Measurements from ENCODE around the gene KDM4F.
A peak's percentile ranks its signal among the peaks of the same experiment; 100 is the strongest.

KDM4F gene

DNA sequence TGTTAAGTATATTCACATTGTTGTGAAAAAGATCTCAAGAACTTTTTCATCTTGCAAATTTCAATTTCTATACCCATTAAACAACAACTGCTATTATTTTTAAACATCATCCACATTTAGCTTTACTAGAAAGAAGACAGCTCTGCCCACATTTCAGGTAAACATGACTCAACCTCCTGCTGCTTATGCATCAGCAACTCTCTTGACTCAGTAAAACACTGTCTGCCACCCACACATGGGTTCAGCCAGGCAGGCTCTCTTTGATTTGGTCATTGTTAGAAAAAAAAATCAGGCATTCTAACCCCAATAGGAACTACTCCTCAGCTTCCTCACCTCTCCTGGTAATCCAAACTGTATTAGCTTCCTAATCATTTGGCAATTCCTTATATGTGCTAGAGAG, 35.3 kb downstream of the KDM4F start:
- FAIRE-seq (peak; percentile 73), DNase-seq (ENCODE audit: insufficient read length) (no peak)
- no peak for TF ChIP-seq POLR2A (IDR thresholded peaks at IDR 0.05; ENCODE audit: low read depth, low read length)
- TF ChIP-seq TAF1 (IDR thresholded peaks at IDR 0.05; ENCODE audit: borderline replicate concordance, low read depth, low read length): no peak
- TF ChIP-seq POLR2AphosphoS5 (IDR thresholded peaks at IDR 0.05; ENCODE audit: low read depth, low read length): no peak

DNA sequence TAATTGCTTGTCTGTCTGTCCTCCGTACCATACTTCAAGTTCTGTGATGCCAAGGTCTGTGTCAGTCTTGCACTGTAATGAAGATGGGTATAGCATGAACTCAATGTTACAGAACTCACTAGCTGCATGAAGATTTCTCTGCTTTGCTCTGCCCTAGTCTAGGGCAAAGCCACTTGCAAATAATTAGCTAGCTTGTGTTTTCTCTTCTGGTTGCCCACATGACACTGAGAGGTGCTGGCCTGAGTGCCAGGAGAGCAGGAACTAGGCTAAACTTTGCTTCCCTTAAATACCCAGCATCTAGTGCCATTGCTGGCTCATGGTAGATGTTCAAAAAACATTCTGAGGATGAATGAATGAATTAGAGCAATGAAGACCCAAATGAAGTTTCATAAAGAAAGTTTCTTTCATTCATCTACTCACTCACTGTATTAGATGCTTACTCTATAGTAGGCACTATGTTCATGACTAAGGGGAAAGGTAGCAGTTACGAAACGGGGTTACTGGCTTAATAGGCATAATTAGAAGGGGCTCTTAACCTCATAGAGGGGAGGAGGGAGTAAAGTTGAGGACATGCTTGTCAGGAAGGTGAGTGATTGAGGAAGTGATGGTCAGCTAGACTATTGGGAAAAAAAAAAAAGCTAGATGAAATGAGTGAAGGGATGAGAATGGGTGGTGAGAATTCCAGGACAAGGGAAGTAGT, 36.0 kb downstream of the KDM4F start:
- TF ChIP-seq POLR2AphosphoS5 (IDR thresholded peaks at IDR 0.05; ENCODE audit: low read depth, low read length) (no peak), POLR2A (IDR thresholded peaks at IDR 0.05; ENCODE audit: low read depth, low read length) (no peak), TAF1 (IDR thresholded peaks at IDR 0.05; ENCODE audit: borderline replicate concordance, low read depth, low read length) (no peak)
- FAIRE-seq: no peak
- DNase-seq (ENCODE audit: insufficient read length): no peak

DNA sequence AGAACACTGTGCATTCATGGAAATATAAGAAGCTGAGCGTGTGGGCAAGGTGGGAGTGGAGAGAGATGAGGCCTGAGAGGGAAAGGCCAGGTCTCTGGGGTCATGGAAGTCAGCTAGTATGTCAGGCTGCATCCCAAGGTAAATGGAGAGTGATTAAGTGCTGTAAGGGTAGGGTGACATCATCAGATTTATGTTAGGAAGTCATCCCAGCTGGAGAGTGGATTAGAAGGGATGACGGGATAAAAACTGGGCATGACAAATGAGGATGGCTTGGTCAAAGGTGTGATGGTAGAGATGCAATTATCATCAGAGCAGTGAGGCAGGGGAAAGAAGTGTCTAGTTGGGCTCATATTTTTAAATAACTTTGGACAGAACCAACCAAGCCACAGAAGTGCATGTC, 36.9 kb downstream of the KDM4F start:
- TF ChIP-seq POLR2A (IDR thresholded peaks at IDR 0.05; ENCODE audit: low read depth, low read length) (no peak), POLR2AphosphoS5 (IDR thresholded peaks at IDR 0.05; ENCODE audit: low read depth, low read length) (no peak), TAF1 (IDR thresholded peaks at IDR 0.05; ENCODE audit: borderline replicate concordance, low read depth, low read length) (no peak)
- DNase-seq (ENCODE audit: insufficient read length): no peak
- FAIRE-seq: no peak

DNA sequence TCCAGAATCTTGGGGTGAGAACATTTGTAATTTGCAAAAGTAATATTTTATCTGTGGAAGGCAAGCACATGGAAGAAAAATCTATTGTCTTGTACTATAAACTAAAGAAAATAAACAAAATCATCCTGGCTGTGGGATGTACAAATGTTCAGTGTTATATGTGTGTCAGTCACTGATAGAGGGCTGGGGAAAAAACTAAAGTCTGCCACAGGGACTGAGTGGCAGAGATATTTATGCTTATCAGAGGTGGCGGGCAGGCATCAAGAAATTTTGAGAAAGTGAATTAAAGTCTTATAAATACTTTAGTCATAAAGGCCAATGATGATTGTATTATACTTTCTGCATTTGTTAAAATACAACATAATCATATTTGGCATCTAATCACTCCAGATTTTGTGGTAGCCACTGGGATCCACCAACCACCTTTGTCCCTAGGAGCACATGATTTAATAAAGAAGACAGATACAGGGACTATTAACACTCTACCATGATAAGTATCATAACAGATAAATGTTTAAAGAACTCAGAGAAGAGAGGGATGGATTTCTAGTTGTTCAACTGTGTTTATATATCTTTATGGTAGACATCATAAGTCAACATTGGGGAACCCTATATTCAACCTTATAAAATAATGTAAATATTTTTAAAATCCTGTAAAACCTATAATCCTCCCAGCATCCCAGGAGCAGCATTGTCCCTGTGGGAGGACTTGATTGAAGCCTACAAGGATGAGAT, 37.8 kb downstream of the KDM4F start:
- no peak for TF ChIP-seq POLR2AphosphoS5 (IDR thresholded peaks at IDR 0.05; ENCODE audit: low read depth, low read length)
- no peak for TF ChIP-seq POLR2A (IDR thresholded peaks at IDR 0.05; ENCODE audit: low read depth, low read length)
- no peak for TF ChIP-seq TAF1 (IDR thresholded peaks at IDR 0.05; ENCODE audit: borderline replicate concordance, low read depth, low read length)
- DNase-seq (ENCODE audit: insufficient read length) (no peak), FAIRE-seq (no peak)

DNA sequence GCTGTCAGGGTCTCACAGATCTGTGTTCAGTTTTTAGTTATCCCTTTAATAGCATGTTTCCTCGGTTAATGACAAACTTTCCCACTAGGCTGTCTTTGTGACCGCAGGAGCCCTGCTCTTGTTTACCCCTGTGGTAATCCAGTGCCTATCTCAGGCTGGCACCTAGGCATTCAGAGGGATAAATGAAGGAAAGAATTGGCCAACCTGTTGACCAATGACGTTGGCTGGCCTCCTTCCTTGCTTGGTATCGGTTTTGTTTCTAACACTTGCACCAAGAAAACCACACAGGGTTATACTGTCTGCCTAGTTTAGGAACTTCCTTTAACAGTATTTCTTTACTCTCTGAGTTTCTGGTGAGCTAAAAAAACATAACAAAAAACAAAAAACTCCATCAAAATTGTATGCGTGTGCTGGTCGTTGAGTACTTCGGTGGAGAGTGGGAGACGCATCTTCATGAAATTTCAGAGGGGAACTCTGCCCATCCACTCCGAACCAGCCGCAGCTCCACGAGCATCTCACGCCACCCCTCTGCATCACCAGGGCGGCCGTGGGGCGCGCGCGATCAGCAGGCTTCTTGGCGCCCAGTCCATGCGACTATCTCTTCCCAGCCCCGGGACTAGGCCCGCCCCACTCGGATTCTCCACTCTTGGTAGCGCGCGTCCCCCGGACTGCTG, 39.9 kb downstream of the KDM4F start:
- peak; percentile 86 for FAIRE-seq
- no peak for TF ChIP-seq TAF1 (IDR thresholded peaks at IDR 0.05; ENCODE audit: borderline replicate concordance, low read depth, low read length)
- no peak for TF ChIP-seq POLR2A (IDR thresholded peaks at IDR 0.05; ENCODE audit: low read depth, low read length)
- DNase-seq (ENCODE audit: insufficient read length): no peak

DNA sequence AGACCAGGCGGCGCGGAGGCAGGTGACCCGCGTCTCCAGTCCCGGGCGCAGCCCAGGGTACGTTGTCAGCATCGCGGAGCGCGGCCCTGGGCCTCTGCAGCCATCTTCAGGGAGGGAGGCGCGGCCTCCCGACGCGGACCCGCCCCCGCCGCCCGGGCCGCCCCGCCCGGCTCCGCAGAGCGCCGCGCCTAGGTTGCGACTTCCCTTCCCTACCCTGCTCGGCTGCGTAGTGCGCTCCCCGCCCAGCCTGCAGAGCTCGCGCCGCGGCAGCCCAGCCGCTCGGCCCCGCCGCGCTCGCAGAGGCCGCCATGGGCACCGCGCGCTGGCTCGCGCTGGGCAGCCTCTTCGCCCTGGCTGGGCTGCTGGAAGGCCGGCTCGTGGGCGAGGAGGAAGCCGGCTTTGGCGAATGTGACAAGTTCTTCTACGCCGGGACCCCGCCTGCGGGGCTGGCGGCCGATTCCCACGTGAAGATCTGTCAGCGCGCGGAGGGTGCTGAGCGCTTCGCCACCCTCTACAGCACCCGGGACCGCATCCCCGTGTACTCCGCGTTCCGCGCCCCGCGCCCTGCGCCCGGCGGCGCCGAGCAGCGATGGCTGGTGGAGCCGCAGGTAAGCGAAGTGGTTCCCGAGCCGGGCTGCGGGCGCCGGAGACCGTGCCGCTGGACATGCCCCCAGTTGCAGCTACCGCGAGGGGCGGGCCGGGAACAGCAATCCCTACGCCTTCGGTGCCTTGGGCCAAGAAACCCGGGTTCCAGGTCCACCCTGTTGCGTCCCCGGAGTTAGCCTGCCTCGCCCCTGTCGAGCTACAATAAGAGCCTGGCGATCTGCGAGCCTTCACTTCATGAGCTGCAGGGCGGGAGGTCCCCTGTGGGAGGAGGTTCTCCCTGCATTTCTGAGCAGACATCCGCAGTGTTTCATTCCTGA, 40.7 kb downstream of the KDM4F start, which contains the start of gene ENDOD1:
Gene ENDOD1, plus strand, starts transcription at position 227 of the 923 bp plus-strand sequence. Its CDS starts 82 bp downstream, at position 309.
- FAIRE-seq (peak; percentile 97), DNase-seq (ENCODE audit: insufficient read length) (peak; percentile 82)
- TF ChIP-seq POLR2A (IDR thresholded peaks at IDR 0.05; ENCODE audit: low read depth, low read length) (peak; percentile 86), TAF1 (IDR thresholded peaks at IDR 0.05; ENCODE audit: borderline replicate concordance, low read depth, low read length) (peak; percentile 68), POLR2AphosphoS5 (IDR thresholded peaks at IDR 0.05; ENCODE audit: low read depth, low read length) (peak; percentile 60)

DNA sequence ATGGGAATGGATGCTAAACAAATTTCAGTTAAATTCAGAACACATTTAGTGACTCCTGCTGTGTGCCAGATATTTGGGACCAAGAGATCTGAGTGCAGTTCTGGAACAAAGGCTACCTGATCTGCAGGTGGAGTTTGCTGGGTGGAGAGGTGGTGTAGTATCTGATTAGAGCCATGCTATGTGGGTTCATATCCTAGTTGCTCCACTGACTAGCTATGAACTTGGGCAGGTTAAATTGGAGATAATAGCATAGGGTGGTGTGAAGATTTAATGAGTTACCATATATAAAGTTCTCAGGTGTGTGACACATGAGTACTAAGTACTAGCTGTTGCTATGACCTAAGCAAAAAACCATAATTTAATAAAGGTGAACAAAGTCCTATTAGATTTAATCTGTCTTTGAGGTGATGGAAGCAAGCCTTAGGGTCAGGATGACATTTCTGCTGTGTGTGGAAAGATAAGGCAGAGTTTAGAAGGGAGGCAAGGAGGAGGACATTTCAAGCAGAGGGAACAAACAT, 42.5 kb downstream of the KDM4F start:
- TF ChIP-seq POLR2A (IDR thresholded peaks at IDR 0.05; ENCODE audit: low read depth, low read length) (no peak), TAF1 (IDR thresholded peaks at IDR 0.05; ENCODE audit: borderline replicate concordance, low read depth, low read length) (no peak), POLR2AphosphoS5 (IDR thresholded peaks at IDR 0.05; ENCODE audit: low read depth, low read length) (no peak)
- no peak for FAIRE-seq
- DNase-seq (ENCODE audit: insufficient read length): no peak

DNA sequence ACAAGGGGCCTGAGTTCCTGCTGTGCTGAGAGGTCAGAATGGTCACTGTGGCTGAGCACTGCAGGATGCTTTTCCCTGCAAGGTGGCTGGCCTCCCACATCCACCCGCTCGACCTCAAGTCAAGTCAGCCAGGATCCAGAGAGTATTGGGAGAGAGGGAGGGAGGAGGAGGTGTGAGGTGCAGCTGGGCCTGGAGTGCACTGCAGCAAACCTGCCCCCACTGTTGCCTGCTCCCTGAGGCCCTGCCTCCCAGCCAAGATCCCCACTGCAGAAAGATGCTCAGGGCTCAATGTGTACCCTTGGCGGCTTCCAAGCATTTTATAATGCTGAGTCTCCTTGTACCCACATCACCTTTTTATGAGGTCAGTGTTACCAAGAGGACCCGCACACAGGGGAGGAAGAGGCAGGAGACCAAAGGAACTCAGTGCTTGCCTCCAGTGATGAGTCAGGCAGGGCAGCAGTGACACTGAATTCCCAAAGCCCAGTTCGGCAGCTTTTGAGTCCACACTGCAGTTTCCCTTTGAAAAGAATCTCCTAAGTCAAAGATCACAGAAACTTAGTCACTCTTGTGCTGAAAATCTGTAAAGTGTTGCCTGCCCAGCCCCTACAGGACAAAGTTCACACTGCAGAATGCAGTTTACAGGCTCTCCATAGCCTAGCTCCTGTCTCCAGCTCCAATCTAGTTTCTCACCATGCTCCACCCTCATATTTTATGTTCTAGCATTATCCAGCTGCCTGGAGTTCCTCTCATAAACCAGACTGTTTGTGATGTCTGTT, 43.5 kb downstream of the KDM4F start:
- no peak for TF ChIP-seq POLR2AphosphoS5 (IDR thresholded peaks at IDR 0.05; ENCODE audit: low read depth, low read length)
- no peak for TF ChIP-seq TAF1 (IDR thresholded peaks at IDR 0.05; ENCODE audit: borderline replicate concordance, low read depth, low read length)
- TF ChIP-seq POLR2A (IDR thresholded peaks at IDR 0.05; ENCODE audit: low read depth, low read length): no peak
- FAIRE-seq (no peak), DNase-seq (ENCODE audit: insufficient read length) (no peak)

DNA sequence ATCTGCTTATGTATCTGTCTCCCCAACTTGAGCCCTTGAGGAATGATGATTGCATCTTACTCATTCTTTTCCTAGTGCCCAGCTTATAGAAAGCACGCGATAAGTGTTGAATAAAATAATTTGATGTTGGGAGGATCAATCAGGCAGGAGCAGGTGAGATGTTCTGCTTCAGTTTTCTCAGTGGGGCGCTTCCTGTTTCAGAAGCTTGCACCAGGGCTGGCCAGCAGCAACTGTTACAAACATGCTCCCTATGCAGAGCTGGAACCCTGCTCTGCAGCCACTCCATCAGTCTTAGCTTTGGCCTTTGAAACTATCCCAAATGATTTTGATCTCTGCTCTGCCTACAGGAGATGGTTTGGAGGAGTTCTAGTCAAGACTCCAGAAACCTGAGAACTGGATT, 44.3 kb downstream of the KDM4F start:
- TF ChIP-seq POLR2AphosphoS5 (IDR thresholded peaks at IDR 0.05; ENCODE audit: low read depth, low read length): no peak
- no peak for TF ChIP-seq POLR2A (IDR thresholded peaks at IDR 0.05; ENCODE audit: low read depth, low read length)
- TF ChIP-seq TAF1 (IDR thresholded peaks at IDR 0.05; ENCODE audit: borderline replicate concordance, low read depth, low read length): no peak
- DNase-seq (ENCODE audit: insufficient read length) (no peak), FAIRE-seq (peak; percentile 86)
